ENCODE results near the gene PDZK1IP1.

PDZK1IP1 gene

GRCh38 chr1:47231301-47232186, 41.7 kb upstream of the PDZK1IP1 start:
- TF ChIP-seq CTCF (conservative IDR thresholded peaks at IDR 0.05; ENCODE audit: low read depth, low read length), result no peak
- DNase-seq (ENCODE audit: low read depth), result no peak
- peak overlapping the region; percentile 10 for H3K4me3 ChIP-seq (ENCODE audit: low read length)

GRCh38 chr1:47230692-47231300, 41.0 kb upstream of the PDZK1IP1 start:
- no peak for TF ChIP-seq CTCF (conservative IDR thresholded peaks at IDR 0.05; ENCODE audit: low read depth, low read length)
- DNase-seq (ENCODE audit: low read depth), result no peak
- H3K4me3 ChIP-seq (ENCODE audit: low read length), result no peak overlapping the region

DNA sequence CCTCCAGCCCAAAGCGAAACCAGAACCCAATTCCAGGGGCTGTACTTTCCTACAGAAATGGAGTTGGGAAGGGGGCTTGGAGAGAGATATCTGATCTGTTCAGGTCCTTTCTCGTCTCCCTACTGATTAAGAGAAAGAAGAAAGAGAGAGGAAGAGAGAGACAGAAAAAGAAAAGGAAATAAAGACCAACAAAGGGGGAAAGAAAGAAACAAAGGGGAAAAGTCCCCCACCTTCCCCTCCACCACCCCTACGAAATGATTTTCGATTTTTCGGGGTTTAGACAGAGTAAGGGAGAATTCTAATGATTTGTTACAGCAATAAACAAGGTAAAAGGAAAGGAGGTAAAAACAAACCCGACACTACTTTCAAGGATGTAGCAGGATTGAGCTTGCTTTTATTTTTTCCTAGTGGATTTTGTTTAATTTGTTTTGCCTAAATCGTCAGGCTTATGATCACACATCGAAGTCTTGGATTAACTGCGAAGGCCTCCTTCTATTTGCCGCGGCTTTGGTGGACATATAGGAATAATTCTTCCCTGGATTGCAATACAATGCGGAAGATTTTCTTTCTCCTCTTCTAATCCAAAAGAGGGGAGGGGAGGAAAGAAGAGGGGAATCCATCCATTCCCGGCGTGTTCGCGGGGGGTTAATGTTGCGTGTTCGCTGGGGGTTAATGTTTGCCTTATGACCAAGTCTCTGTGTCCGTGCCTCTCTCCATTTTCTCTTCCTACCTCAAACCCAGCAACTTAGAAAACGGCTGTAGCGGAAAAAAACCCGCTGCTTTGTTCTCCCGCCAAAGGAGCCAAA, 40.3 kb upstream of the PDZK1IP1 start:
- no peak for DNase-seq (ENCODE audit: low read depth)
- no peak for TF ChIP-seq CTCF (conservative IDR thresholded peaks at IDR 0.05; ENCODE audit: low read depth, low read length)
- no peak overlapping the region for H3K4me3 ChIP-seq (ENCODE audit: low read length)

GRCh38 chr1:47229031-47229885, 39.4 kb upstream of the PDZK1IP1 start:
- TF ChIP-seq CTCF (conservative IDR thresholded peaks at IDR 0.05; ENCODE audit: low read depth, low read length), result no peak
- DNase-seq (ENCODE audit: low read depth), result no peak
- no peak overlapping the region for H3K4me3 ChIP-seq (ENCODE audit: low read length)

GRCh38 chr1:47228644-47229030, 38.8 kb upstream of the PDZK1IP1 start:
- H3K4me3 ChIP-seq (ENCODE audit: low read length), result no peak overlapping the region
- DNase-seq (ENCODE audit: low read depth), result no peak
- no peak for TF ChIP-seq CTCF (conservative IDR thresholded peaks at IDR 0.05; ENCODE audit: low read depth, low read length)
